HG03558 (cell line): ENCODE data around the gene RIN3.

Experiments
- ATAC-seq: cut with Tn5 transposase; IDR thresholded peaks from one replicate; pipeline ENCODE4 v1.9.1; 2021; ENCODE audit warnings: moderate number of reproducible peaks; ENCODE audit not compliant: unreplicated experiment; ENCODE audit errors: extremely low read depth

The RIN3 gene

GRCh38 chr14:92503756-92504491, 9.7 kb upstream of the RIN3 start:
- no peak for ATAC-seq

DNA sequence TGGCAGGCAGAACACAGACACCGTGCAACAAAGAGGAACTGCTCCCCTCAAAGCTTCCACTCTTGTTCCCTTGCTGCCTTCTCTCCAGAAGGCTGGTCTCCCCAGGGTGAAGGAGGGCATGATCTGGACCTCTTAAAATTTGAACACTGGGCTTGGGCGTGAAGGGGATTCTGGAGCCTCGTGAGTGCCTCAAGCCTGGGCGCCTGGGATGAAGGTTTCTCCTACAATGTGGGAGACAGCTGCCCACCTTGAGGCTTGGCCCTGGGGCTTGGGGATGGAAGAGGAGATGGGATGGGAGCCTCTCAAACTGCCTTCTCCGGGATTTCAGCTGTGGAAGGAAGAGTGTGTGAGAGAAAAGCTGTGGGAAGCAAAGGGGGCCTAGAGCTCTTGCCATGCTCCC, 7.8 kb upstream of the RIN3 start:
- ATAC-seq = no peak

- no peak for ATAC-seq
These were observed 7.3 kb upstream of the RIN3 start for GRCh38 chr14:92506231-92506630.

DNA sequence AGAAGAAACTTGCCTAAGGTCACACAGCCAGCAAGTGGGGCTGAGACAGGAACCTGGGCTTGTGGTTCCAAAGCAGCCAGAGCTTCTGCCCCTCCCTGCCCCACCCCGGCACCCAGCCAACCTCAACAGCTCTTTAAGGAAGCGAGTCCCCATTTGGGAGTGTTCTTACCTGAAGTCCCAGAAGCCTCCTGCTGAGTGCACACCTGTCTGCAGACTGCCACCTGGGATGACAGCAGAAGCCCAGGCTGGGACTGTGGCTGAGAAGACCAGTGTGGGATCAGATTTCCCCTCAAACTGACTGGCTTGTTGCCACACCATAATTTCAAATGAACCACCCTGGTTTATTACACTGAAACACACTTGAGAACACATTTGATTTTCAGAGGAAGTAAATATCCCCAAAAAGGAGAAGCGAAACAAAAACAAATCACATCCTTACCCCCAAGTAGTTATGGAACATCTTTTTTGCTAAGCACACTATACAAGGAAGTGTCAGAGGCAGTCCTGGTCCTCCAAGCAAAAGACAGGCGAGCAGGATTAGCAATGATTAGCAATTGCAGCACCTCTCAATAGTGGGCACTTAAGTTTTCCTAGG, 6.3 kb upstream of the RIN3 start:
- ATAC-seq = no peak

DNA sequence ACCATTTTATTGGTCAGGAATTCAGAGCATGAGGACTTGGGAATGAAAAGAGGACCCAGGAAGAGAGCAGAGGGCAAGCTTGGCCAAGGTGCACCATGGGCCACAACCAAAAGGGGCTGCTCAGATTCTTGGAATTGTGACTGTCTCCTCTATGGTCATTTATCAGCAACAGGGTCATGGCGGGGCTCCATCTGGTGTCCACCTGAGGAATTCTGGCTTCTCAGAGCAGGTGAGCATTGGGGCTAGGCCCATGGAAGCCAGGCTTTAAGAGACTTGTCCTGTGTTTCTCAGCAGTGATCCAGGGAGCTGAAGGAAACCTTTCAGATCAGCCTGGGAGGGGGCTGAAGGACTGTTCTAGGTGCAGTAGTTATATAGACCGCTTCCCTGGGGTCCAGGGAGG, 2.6 kb upstream of the RIN3 start:
- ATAC-seq = no peak

DNA sequence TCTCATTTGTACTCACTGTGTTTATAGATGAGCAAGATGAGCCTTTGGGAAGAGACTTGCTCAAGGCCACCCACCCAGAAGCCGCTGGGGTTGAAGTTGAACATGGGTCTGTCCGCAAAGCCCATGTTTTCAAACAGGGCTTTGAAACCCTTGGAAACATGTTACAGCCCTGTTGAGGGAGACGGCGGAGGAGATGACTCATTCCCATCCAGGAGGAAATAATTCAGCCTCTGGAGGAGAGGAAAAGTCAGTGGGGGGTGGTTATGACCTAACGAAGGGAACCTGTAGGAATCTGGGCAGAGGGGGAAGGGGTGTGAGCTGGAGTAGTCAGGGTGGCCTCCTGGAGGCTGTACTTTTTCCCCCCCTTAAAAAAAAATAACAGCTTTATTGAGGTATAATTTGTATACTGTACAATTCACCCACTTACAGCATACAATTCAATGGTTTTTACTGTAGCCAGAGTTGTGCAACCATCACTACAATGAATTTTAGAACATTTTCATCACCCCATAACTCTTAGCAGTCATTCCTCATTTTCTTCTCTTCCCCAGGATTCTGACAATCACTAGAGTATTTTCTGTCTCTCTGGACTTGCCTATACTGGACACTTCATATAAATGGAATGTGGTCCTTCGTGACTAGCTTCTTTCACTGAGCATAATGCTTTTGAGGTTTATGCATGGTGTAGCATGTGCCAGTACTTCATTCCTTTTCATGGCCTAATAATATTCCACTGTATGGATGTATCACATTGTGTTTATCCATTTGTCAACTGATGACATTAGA, 1.9 kb upstream of the RIN3 start:
- no peak for ATAC-seq

DNA sequence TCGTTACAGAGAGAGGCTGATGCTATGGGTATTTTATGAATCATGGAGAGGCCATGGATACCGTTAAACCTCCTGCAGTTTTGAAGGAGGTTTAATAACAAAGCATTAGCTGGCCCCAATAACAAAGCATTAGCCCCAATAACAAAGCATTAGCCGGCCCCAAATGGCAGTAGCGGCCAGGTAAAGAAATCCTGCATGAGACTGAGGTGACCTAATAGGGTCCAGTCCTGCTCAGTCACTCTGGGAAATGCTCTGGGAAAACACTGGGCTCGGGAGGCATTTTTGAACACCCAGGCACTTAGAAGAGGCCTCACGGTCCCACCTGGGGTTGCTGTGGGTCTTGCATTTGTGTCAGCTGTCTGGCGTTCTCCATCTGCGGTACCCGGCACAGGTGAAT, 776 bp upstream of the RIN3 start:
- ATAC-seq = no peak

GRCh38 chr14:92513966-92514843, 624 bp downstream of the RIN3 start:
- no peak for ATAC-seq

DNA sequence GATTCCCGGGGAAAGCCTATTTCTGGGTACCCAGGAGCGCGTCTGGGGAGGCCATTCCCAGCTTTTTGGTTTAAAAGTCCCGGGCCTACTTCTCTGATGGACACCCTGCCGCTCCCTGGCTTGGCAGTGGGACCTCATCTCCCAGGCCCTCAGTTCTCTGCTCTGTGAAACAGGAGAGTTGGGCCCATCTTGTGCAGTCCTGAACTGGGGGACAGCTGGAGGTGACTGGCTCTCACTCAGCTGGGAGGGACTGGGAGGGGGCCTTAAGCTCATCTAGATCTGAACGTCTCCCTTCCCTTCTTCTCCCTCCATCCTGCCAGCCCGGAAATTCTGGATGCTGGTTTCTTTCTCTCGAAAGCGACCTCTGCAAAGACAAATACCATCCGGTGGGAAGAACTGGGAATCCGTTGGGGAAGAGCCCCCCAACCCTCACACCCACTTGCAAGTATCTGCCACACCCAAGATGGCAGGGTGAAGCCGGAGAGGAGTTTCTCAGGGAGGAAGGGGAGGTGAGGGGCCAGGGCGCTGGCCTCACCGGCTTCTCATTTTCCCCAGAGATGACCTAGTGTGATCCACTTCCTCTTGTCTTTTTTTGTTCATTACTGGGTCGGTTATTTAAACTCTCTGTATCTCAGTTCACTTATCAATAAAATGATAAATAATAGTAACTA, 1.4 kb downstream of the RIN3 start:
- ATAC-seq = no peak

DNA sequence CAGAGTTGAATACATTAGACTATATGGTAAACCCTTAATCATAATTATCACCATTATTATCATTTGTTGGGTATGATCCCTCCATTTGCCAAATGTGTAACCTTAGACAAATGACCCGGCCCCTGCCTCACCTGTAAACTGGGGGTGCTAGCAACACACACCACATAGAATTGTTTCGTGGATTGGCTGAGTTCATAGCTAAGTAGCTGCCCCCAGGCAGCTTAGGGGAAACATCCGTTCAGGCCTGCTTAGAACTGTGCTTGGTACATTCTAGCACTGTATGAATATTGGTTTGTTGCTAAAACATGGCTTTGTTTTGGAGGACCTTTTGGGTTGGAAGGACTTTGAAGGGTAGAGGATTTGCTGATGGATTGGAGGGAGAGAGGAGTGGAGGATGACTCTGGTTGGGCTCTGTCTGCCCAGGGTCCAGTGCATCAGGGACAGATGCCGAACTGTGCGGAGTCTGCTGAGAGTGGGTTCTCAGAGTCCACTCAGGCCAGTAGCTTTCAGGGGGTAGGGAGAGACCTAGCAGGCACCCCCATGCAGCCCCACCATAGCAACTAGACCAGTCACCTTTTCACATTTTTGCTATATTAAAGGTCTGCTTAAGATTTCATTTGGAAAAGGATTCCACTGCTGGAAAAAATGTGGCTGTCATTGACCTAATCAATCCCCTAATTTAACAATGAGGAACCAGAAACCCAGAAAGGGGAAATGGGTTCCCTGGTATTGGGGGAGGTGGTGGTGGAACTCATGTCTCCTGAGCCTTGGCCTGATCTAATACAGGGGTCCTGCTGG, 2.2 kb downstream of the RIN3 start:
- ATAC-seq = no peak

- ATAC-seq = no peak
These were observed 2.9 kb downstream of the RIN3 start for GRCh38 chr14:92516344-92516965.

GRCh38 chr14:92516966-92517506, 3.5 kb downstream of the RIN3 start:
- ATAC-seq = no peak

DNA sequence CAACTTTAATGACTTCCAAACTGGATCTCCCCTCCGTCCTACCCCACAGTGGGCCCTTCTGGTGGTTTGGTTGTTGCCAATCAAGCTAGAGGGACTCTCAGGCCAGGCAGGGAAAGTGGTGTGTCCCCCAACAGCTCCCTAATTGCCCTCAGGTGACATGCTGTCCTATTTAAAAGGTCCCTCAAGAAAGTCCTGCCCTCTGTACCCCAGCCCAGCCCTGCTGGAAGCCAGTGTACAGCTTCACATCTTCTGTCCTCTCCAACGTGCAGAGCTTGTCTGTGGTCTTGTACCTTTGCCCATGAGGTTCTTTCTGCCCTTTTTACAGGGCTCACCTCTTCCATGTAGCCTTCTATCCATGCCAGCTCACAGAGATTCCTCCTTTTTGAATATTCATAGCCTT, 4.2 kb downstream of the RIN3 start:
- ATAC-seq = no peak

- ATAC-seq = no peak
These were observed 5.9 kb downstream of the RIN3 start for GRCh38 chr14:92519246-92520101.

- no peak for ATAC-seq
These were observed 6.8 kb downstream of the RIN3 start for GRCh38 chr14:92520102-92521057.

- no peak for ATAC-seq
These were observed 7.5 kb downstream of the RIN3 start for GRCh38 chr14:92521058-92521415.

- no peak for ATAC-seq
These were observed 10.2 kb downstream of the RIN3 start for GRCh38 chr14:92523752-92524151.
